Astrocyte of the cerebellum (primary cell): ENCODE data around the gene TIAM1.

Experiments used
- DNase-seq: peaks from one replicate; pipeline ENCODE4 v3.0.0-alpha.2; 2011; ENCODE audit warnings: low read depth
- H3K4me3 ChIP-seq: 2 replicates; pipeline ENCODE4 v1.5.1; 2011; ENCODE audit warnings: mild to moderate bottlenecking, low read depth, low read length, moderate library complexity
- CTCF ChIP-seq: IDR thresholded peaks from 2 replicates; pipeline ENCODE4 v1.5.1; 2012; ENCODE audit warnings: low read length, low read depth, moderate library complexity, mild to moderate bottlenecking; ENCODE audit errors: missing control alignments
- in situ Hi-C: cut with HindIII; loops from 2 replicates; pipeline ENCODE4 v1.10.0; 2017; ENCODE audit warnings: low sequenced_read_pairs

TIAM1 gene

GRCh38 chr21:31092832-31093625 is 251.0 kb downstream of the TIAM1 start:
- in situ Hi-C loops, result no loop called here
- DNase-seq, result no peak
- TF ChIP-seq CTCF, result no peak
- H3K4me3 ChIP-seq, result no peak overlapping the region

GRCh38 chr21:31090376-31090775 is 253.7 kb downstream of the TIAM1 start:
- no peak overlapping the region for H3K4me3 ChIP-seq
- DNase-seq, result no peak
- TF ChIP-seq CTCF, result no peak
- in situ Hi-C loops, result no loop called here

- H3K4me3 ChIP-seq, result no peak overlapping the region
- DNase-seq, result no peak
- in situ Hi-C loops, result no loop called here
- no peak for TF ChIP-seq CTCF
Observed at GRCh38 chr21:31088474-31088751, 255.6 kb downstream of the TIAM1 start.

- no peak for TF ChIP-seq CTCF
- H3K4me3 ChIP-seq, result no peak overlapping the region
- in situ Hi-C loops, result no loop called here
- no peak for DNase-seq
Observed at GRCh38 chr21:31087639-31088473, 256.2 kb downstream of the TIAM1 start.

- no peak for DNase-seq
- H3K4me3 ChIP-seq, result no peak overlapping the region
- no peak for TF ChIP-seq CTCF
- in situ Hi-C loops, result no loop called here
Observed at GRCh38 chr21:31084689-31085088, 259.4 kb downstream of the TIAM1 start.

GRCh38 chr21:31078796-31079195 is 265.3 kb downstream of the TIAM1 start:
- no peak for TF ChIP-seq CTCF
- H3K4me3 ChIP-seq, result no peak overlapping the region
- in situ Hi-C loops, result no loop called here
- no peak for DNase-seq
